Measurements from ENCODE around the gene GSTK1. TPM values are rescaled to one million over a fixed set of nuclear protein-coding genes. Genes with fewer than 3 reads are reported as not detected.

The GSTK1 gene
- total and polyA plus RNA-seq, 9 of the 15 experiments (the other 6 are each of a cell fraction or from before 2014, with no cell fraction given): 155 to 441 (median 233) TPM

DNA sequence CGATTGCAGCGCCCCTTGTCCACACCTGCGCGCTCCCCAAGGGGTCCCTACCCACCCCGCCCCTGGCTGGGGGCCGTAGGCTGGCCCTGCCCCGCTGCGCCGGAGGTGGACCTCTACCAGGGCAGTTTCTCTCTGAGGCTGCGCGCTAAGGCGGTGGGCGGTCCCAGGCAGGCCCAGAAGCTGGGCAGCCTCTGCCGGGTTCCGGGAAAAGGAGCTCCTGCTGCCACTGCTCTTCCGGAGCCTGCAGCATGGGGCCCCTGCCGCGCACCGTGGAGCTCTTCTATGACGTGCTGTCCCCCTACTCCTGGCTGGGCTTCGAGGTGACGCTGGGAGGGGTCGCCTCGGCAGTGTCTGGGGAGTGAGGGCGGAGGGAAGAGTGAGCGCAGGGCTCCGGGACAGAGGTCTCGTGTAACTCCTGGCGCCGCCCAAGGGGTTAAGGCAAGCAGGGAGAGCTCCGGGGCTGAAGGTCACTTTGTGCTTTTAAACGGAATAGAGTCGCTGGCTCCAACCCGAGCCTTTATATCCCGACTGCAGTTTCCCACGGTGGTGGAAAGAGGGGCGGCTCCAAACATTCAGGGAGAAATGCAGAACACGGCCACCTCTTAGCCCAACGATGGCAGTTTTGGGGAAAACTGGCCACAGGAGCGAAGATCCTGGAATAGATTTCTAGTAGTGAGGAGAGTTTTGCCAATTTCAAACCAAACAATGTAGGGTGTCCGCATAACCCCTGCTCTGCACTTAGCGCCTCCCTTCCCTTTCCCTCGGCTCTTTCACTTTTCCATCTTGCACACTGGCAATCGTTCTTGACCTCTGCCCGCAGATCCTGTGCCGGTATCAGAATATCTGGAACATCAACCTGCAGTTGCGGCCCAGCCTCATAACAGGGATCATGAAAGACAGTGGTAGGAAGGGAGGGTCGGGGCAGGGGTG is at the start of gene GSTK1 (continued):
- TF ChIP-seq SPI1 (IDR thresholded peaks at IDR 0.05; ENCODE audit: borderline replicate concordance, low read depth, low read length) (peak; percentile 1; the same call in 1 of the 2 replicates), RUNX1 (IDR thresholded peaks at IDR 0.05; ENCODE audit: low read depth) (no peak), ZFP36 (IDR thresholded peaks at IDR 0.05; ENCODE audit: low read depth, low read length, partially characterized antibody) (no peak), LCOR (CRISPR knock-in tag; IDR thresholded peaks at IDR 0.05) (peak; percentile 66; the same call in 1 of the 2 replicates), SIN3A (IDR thresholded peaks at IDR 0.05; ENCODE audit: borderline replicate concordance in 2 of 2, control insufficient read depth in 1 of 2, low read depth in 2 of 2, low read length in 2 of 2) (peak; percentile 47 to 66; a peak in 3 of 4 replicates), TCFL5 (CRISPR knock-in tag; conservative IDR thresholded peaks at IDR 0.05) (no peak), CBX1 (IDR thresholded peaks at IDR 0.05; ENCODE audit: low read depth) (peak; percentile 94), MED1 (CRISPR knock-in tag; IDR thresholded peaks at IDR 0.05; ENCODE audit: borderline replicate concordance) (no peak), ARID2 (IDR thresholded peaks at IDR 0.05) (no peak), DMBX1 (CRISPR knock-in tag; IDR thresholded peaks at IDR 0.05; ENCODE audit: borderline replicate concordance) (peak; percentile 33; the same call in 1 of the 2 replicates), ELF1 (tag; IDR thresholded peaks at IDR 0.05) (peak; percentile 89), CREM (IDR thresholded peaks at IDR 0.05; ENCODE audit: low read depth) (0 out of 2 replicates have a peak, but pooled peaks have one; percentile 63), MTA3 (IDR thresholded peaks at IDR 0.05; ENCODE audit: borderline replicate concordance) (peak; percentile 96), TBP (optimal IDR thresholded peaks at IDR 0.05; ENCODE audit: low read depth, low read length) (peak; percentile 86), PTTG1 (tag; IDR thresholded peaks at IDR 0.05; ENCODE audit: low read depth) (no peak), SUPT5H (IDR thresholded peaks at IDR 0.05) (peak; percentile 98), SP1 (CRISPR knock-in tag; IDR thresholded peaks at IDR 0.05) (peak; percentile 88)
- TF ChIP-seq, protein P1, sequence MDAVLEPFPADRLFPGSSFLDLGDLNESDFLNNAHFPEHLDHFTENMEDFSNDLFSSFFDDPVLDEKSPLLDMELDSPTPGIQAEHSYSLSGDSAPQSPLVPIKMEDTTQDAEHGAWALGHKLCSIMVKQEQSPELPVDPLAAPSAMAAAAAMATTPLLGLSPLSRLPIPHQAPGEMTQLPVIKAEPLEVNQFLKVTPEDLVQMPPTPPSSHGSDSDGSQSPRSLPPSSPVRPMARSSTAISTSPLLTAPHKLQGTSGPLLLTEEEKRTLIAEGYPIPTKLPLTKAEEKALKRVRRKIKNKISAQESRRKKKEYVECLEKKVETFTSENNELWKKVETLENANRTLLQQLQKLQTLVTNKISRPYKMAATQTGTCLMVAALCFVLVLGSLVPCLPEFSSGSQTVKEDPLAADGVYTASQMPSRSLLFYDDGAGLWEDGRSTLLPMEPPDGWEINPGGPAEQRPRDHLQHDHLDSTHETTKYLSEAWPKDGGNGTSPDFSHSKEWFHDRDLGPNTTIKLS (IDR thresholded peaks at IDR 0.05; ENCODE audit: borderline replicate concordance, low read depth): peak; percentile 72; the same call in 1 of the 2 replicates
- TF ChIP-seq, protein P2, sequence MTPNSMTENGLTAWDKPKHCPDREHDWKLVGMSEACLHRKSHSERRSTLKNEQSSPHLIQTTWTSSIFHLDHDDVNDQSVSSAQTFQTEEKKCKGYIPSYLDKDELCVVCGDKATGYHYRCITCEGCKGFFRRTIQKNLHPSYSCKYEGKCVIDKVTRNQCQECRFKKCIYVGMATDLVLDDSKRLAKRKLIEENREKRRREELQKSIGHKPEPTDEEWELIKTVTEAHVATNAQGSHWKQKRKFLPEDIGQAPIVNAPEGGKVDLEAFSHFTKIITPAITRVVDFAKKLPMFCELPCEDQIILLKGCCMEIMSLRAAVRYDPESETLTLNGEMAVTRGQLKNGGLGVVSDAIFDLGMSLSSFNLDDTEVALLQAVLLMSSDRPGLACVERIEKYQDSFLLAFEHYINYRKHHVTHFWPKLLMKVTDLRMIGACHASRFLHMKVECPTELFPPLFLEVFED (CRISPR knock-in tag; conservative IDR thresholded peaks at IDR 0.05): peak; percentile 33; the same call in 1 of the 2 replicates
- TF ChIP-seq, protein P3, sequence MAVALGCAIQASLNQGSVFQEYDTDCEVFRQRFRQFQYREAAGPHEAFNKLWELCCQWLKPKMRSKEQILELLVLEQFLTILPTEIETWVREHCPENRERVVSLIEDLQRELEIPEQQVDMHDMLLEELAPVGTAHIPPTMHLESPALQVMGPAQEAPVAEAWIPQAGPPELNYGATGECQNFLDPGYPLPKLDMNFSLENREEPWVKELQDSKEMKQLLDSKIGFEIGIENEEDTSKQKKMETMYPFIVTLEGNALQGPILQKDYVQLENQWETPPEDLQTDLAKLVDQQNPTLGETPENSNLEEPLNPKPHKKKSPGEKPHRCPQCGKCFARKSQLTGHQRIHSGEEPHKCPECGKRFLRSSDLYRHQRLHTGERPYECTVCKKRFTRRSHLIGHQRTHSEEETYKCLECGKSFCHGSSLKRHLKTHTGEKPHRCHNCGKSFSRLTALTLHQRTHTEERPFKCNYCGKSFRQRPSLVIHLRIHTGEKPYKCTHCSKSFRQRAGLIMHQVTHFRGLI (CRISPR knock-in tag; IDR thresholded peaks at IDR 0.05): no peak
- TF ChIP-seq, protein P4, sequence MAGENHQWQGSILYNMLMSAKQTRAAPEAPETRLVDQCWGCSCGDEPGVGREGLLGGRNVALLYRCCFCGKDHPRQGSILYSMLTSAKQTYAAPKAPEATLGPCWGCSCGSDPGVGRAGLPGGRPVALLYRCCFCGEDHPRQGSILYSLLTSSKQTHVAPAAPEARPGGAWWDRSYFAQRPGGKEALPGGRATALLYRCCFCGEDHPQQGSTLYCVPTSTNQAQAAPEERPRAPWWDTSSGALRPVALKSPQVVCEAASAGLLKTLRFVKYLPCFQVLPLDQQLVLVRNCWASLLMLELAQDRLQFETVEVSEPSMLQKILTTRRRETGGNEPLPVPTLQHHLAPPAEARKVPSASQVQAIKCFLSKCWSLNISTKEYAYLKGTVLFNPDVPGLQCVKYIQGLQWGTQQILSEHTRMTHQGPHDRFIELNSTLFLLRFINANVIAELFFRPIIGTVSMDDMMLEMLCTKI (IDR thresholded peaks at IDR 0.05; ENCODE audit: partially characterized antibody): no peak
- TF ChIP-seq, protein P5, sequence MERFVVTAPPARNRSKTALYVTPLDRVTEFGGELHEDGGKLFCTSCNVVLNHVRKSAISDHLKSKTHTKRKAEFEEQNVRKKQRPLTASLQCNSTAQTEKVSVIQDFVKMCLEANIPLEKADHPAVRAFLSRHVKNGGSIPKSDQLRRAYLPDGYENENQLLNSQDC (CRISPR knock-in tag; IDR thresholded peaks at IDR 0.05): no peak

All from K562 (cell line).